GM12892 (cell line): ENCODE results near the gene MPP4.

Experiments
- POLR2A ChIP-seq: IDR thresholded peaks from 2 replicates; pipeline ENCODE4 v1.6.1; 2011; ENCODE audit warnings: low read depth, low read length, control low read depth
- POLR2AphosphoS5 ChIP-seq: IDR thresholded peaks from 2 replicates; pipeline ENCODE4 v1.6.1; 2011; ENCODE audit warnings: low read depth, low read length, control low read depth
- TAF1 ChIP-seq: IDR thresholded peaks from 2 replicates; pipeline ENCODE4 v1.6.1; 2011; ENCODE audit warnings: low read depth, mild to moderate bottlenecking, control low read depth, low read length, borderline replicate concordance

- TF ChIP-seq POLR2A (no peak), TAF1 (no peak), POLR2AphosphoS5 (no peak)
Measured at GRCh38 chr2:201704536-201704935, 6.1 kb upstream of the MPP4 start.
